Measurements from ENCODE around the gene NADSYN1. TPM values are rescaled to one million over a fixed set of nuclear protein-coding genes. Genes with fewer than 3 reads are reported as not detected.

Gene NADSYN1
- total RNA-seq, 4 donors from 2014 or later = 44.0 to 79.1 (median 57.3) TPM

- TF ChIP-seq CTCF (IDR thresholded peaks at IDR 0.05; ENCODE audit: low read depth) = no peak
Measured at GRCh38 chr11:71452199-71453036, 585 bp upstream of the NADSYN1 start.

- TF ChIP-seq CTCF (IDR thresholded peaks at IDR 0.05; ENCODE audit: low read depth) = no peak
Measured at GRCh38 chr11:71453918-71454304, 908 bp downstream of the NADSYN1 start.

- no peak for TF ChIP-seq CTCF (IDR thresholded peaks at IDR 0.05; ENCODE audit: low read depth)
Measured at GRCh38 chr11:71454470-71455113, 1.6 kb downstream of the NADSYN1 start.

- TF ChIP-seq CTCF (IDR thresholded peaks at IDR 0.05; ENCODE audit: low read depth) = no peak
Measured at GRCh38 chr11:71456294-71456693, 3.3 kb downstream of the NADSYN1 start.

- no peak for TF ChIP-seq CTCF (IDR thresholded peaks at IDR 0.05; ENCODE audit: low read depth)
Measured at GRCh38 chr11:71456831-71457230, 3.8 kb downstream of the NADSYN1 start.

- TF ChIP-seq CTCF (IDR thresholded peaks at IDR 0.05; ENCODE audit: low read depth) = no peak
Measured at GRCh38 chr11:71458146-71459070, 5.4 kb downstream of the NADSYN1 start.
